Raji (cell line): ENCODE results near the gene KCNMA1.

Source experiments
- POLR2A ChIP-seq: IDR thresholded peaks from 2 replicates; pipeline ENCODE4 v1.6.1; 2011; ENCODE audit warnings: low read depth, low read length, control low read depth; ENCODE audit not compliant: insufficient read depth

The KCNMA1 gene

DNA sequence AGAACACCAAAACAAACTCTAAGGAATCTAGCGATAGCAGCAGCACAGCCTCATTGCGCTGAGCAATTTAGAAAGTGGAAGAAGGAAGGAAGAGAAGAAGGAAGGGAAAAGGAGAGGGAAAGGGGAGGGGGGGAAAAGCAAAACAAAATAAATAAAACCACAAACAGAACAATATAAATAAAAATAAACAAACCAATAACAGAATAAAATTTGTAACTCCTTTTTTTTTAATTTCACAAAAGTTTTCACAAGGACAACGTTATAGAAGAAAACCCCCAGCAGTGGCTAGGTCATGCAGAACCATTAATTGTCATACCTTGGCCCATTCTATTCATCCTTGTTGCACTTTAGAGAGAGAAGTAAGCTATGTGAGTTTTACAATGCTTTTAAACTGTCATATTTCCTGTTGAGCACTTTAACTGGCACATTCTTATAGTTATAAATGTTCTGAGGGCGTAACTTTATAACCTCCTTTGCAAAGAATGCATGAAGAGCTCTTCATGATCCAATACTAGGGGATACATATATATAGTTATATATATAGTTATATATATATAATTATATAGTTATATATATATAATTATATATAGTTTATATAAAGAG is 752.8 kb downstream of the KCNMA1 start:
- TF ChIP-seq POLR2A: no peak

DNA sequence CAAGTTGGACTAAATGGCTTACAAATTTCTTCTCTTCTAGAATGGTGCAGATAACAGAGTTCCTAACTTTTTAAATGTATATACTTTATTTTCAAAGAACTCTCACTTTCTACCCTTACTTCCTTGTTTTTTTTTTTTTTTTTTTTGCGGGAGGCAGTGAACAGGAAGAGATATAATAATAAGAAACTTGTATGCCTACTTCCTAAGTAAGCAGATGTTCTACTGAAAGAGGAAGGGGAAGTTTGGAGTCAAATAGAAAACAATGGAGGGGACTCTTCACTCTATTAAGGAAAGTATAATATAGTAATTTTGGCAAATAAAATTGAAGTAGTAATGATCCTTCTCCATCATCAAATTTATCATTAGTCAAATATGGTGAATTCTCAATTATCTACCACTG is 754.0 kb downstream of the KCNMA1 start:
- no peak for TF ChIP-seq POLR2A

DNA sequence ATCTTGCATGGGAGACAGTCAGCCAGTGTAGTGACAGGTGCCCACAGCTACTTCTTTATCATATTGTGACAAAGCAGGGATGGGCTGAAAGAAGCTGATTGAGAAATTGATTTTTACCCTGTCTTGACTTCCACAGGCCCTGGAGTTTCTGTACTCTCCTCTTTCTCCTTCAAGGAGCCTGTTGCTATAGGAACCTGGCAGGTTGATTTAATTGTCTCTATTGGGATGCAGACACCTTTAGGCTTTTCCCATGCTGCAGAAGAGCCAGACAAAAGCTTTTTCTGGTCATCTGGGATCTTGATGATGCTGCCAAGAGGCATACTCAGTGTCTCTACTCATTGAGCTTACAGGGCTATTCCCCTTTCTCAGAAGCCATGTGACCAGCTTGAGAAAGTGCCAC is 754.8 kb downstream of the KCNMA1 start:
- TF ChIP-seq POLR2A: no peak

DNA sequence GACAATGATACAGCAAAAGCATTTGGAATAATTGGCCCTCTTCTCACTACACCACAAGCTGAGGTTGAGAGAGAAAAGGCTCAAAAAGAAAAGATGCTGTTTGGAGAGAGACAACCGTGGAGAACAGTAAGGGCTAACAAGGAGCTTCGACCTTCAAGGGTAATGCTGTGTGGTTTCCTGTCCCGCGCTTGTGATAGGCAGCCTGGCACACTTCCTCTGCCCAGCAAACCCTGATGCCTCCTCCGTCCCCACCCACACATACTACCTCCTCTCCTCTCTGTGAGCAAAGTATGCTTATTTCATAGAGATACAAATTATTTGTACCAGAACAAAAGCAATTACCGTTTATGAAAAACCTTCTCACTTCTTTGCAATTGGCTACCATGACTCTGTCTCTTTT is 755.4 kb downstream of the KCNMA1 start:
- no peak for TF ChIP-seq POLR2A

DNA sequence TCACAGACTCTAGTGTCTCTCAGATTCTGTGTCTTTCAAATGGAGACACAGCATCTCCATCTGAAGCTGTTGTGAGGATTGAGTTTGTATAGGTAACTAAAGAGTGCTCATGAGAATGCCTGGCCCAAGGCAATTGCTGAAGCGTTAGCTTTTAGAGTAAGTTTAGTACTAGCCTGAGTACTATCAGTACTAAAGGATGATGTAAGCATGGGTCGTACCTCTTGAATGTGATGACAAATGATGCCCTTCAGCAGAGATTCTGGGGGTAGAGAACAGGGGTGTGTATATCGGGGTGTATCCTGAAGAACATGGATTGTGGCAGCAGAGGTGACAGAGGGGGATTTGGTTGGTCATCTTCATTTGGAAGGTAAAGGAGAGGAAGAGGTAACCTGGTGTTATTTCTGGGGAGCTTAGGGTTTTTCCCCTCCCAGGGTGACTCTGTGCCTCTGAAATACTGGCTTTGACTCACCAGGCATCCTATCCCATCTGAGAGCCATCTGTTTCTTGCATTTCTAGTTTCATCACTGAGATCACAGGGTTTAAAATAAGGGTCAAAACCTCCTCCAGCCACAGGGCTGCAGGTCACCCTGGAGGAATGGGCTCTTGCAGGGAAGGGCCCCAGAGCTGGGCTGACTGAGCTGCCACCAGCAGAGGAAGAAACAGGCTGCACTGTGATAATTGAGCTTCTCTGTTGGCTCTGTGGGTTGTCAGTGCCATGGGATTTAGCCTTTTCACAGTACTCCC is 756.0 kb downstream of the KCNMA1 start:
- no peak for TF ChIP-seq POLR2A

GRCh38 chr10:76880931-76881330 is 756.7 kb downstream of the KCNMA1 start:
- TF ChIP-seq POLR2A: no peak

GRCh38 chr10:76879116-76879913 is 758.3 kb downstream of the KCNMA1 start:
- TF ChIP-seq POLR2A: no peak

DNA sequence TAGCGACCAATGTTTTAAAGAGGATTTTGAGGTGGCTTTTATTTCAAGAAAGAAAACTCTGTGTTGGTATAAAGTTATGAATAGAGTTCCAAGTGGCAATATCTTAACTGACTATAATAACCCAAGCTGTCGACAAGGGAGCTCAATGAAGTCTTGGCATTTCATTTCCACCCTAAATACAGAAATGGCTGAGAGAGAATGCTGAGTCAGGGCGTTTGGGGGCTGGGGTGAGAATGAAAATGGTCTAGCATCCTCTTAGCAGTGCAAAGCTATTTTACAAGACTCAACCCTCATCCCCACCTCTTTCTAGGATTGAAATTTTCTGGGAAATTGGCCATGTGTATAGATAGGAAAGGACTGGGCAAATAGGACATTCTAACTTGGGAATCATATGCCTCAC is 759.1 kb downstream of the KCNMA1 start:
- TF ChIP-seq POLR2A: no peak

GRCh38 chr10:76874896-76875295 is 762.7 kb downstream of the KCNMA1 start:
- TF ChIP-seq POLR2A: no peak

- TF ChIP-seq POLR2A: no peak
Observed at GRCh38 chr10:76874176-76874575, 763.4 kb downstream of the KCNMA1 start.

- TF ChIP-seq POLR2A: no peak
Observed at GRCh38 chr10:76871697-76872295, 765.8 kb downstream of the KCNMA1 start.

DNA sequence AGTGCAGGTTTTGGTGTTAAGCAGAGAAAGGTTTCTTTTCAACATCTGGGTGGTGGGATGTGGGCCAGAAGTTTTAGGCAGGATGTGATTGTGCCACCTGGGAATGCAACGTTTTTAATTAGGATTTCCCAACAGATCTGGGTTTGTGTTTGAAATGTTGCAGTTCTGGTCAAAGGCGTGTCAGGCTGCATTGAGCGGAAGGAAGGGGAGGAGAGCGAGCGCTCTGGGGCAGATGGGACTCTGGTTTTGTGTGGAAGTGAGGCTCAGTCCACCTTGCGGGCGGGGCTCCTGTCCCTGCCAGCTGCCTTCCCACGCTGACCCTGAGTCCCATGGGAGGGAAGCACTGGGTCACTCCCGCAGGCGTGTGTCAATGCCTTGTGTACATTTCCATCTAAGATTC is 767.7 kb downstream of the KCNMA1 start:
- no peak for TF ChIP-seq POLR2A

GRCh38 chr10:76868098-76868977 is 769.3 kb downstream of the KCNMA1 start:
- TF ChIP-seq POLR2A: no peak

DNA sequence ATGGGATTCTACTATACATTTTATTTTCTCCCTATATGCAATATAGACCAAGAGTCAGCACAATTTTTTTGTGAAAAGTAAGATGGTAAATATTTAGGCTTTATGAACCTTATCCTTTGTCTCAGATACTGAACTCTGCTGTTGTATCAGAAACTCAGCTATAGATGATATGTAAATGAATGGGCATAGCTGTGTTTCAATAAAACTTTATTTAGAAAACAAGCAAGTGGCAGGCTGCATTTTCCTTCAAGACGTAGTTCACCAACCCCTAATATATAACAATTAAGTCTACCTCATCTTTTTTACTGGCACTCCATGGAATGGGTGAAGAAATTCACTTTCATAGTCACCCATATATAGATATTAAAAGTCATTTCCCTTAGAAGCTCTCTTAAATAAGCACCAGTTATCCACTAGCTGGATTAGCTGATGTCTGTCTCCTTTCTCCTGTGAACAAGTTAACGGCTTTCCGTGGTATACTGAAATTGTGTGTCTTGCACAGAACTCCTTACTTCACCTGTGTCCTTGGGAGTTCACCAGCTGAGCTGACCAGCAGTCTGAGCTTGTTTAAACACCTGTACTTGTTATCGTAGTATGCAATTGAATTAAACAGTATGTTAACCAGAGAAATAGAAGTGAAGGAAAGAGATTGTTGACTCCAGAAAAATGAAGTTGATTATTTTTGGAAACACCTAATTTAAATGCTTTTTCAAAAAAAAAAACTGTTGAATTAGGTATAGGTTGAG is 770.6 kb downstream of the KCNMA1 start:
- no peak for TF ChIP-seq POLR2A
